Peyer's patch (tissue), 4 donors: Measurements from ENCODE around the gene KIF21A.

ENCODE experiments used
- CTCF ChIP-seq, 6 experiments: fragments of 450-650 bp in 4 of 6; fragments of 200-600 bp in 2 of 6; sonication (generic) in 1 of 6; IDR thresholded peaks; one replicate each; pipeline ENCODE4 v1.5.1; 2017 to 2019; ENCODE audit warnings: antibody characterized with exemption in 6 of 6, mild to moderate bottlenecking in 3 of 6, moderate library complexity in 1 of 6
- POLR2A ChIP-seq, 2 donors: fragments of 450-650 bp; IDR thresholded peaks; one replicate each; pipeline ENCODE4 v1.5.1; 2017; ENCODE audit warnings: antibody characterized with exemption in 2 of 2, mild to moderate bottlenecking in 2 of 2, moderate library complexity in 2 of 2

- TF ChIP-seq CTCF (IDR thresholded peaks at IDR 0.05) (no peak), POLR2A (IDR thresholded peaks at IDR 0.05) (peak; percentile 90 to 91)
Observed at GRCh38 chr12:39442831-39443080, 164 bp downstream of the KIF21A start.
